ENCODE data around the gene ASB1.
A peak's percentile ranks its signal among the peaks of the same experiment; 100 is the strongest.

The ASB1 gene

DNA sequence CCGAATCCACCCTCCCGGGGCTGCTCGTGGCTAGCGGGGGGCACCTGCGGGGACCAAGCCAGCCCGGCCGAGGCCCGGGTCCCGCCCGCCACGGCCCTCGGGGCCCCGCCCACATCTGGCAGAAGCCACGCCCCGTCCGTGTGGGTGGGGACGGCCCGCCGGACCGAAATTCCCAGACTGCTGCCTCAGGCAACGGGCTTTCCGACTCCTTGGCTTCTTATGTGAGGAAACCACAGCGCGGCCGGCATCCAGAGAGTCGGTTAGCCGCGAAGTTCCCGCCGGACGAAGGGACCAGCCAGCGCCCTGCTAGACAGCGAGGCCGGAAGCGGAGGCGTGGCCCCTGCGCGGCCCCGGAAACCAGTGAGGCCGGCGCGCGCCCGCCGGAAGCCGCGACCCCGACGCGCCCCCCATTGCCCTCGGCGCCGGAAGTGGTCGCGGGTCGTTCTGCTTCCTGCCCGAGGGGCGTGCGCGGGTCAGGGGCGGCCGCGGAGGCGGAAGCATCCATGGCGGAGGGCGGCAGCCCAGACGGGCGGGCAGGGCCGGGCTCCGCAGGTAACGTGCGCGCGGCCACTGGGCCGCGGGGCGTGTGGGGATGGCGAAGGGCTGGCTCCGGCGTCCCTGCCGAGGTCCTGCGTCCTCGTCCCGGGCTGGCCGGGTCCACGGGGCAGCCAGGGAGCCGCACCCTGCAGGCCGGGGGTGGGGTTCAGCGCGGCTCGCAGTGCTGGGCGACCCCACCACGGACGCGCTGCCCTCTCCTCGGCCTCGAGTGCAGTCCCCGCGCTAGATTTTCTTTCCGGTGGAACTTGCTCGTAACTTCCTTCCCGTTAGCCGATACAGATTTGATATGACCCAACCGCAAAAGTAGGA, at the start of gene ASB1:
TSS of gene ASB1 (plus strand) at position 360 of the 867 bp plus-strand sequence. CDS start at position 504, 144 bp downstream.
- peak within 1 kb of the TSS; percentile 89 for H3K4me3 Mint-ChIP-seq
- H3K27me3 Mint-ChIP-seq (ENCODE audit: low read depth), result no peaks in the 10 kb centered on the region
- no peaks in the 10 kb centered on the region for H3K9me3 Mint-ChIP-seq
- H3K36me3 Mint-ChIP-seq (ENCODE audit: low read depth), result peaks cover 16% of the 10 kb centered on the region
- peaks cover 29% of the 10 kb centered on the region for H3K4me1 Mint-ChIP-seq (ENCODE audit: low read depth)
- H3K27ac Mint-ChIP-seq, result peak within 1 kb of the TSS; percentile 90

- H3K27me3 Mint-ChIP-seq (ENCODE audit: low read depth), result peaks cover 6% of the 10 kb centered on the region
- H3K4me1 Mint-ChIP-seq (ENCODE audit: low read depth), result peaks cover 15% of the 10 kb centered on the region
- no peak overlapping the region for H3K27ac Mint-ChIP-seq
Observed at GRCh38 chr2:238378230-238379095, 48.3 kb upstream of the ASB1 start.

GRCh38 chr2:238379096-238379810, 47.5 kb upstream of the ASB1 start:
- Mint-ChIP-seq H3K4me3 (peak overlapping the region; percentile 36), H3K9me3 (no peaks in the 10 kb centered on the region), H3K27me3 (ENCODE audit: low read depth) (peaks cover 6% of the 10 kb centered on the region), H3K27ac (peak overlapping the region; percentile 68), H3K36me3 (ENCODE audit: low read depth) (no peaks in the 10 kb centered on the region), H3K4me1 (ENCODE audit: low read depth) (peaks cover 15% of the 10 kb centered on the region)

More at GRCh38 chr2:238378230-238379095, 48.3 kb upstream of the ASB1 start:
- Mint-ChIP-seq H3K4me3 (no peak overlapping the region), H3K36me3 (ENCODE audit: low read depth) (no peaks in the 10 kb centered on the region), H3K9me3 (no peaks in the 10 kb centered on the region)

GRCh38 chr2:238380336-238380735, 46.4 kb upstream of the ASB1 start:
- Mint-ChIP-seq H3K9me3 (no peaks in the 10 kb centered on the region), H3K27ac (no peak overlapping the region), H3K27me3 (ENCODE audit: low read depth) (peaks cover 1% of the 10 kb centered on the region), H3K4me1 (ENCODE audit: low read depth) (peaks cover 15% of the 10 kb centered on the region), H3K36me3 (ENCODE audit: low read depth) (no peaks in the 10 kb centered on the region), H3K4me3 (no peak overlapping the region)

GRCh38 chr2:238380785-238381184, 45.9 kb upstream of the ASB1 start:
- no peak overlapping the region for H3K4me3 Mint-ChIP-seq
- no peak overlapping the region for H3K27ac Mint-ChIP-seq
- H3K9me3 Mint-ChIP-seq, result no peaks in the 10 kb centered on the region
- H3K27me3 Mint-ChIP-seq (ENCODE audit: low read depth), result no peaks in the 10 kb centered on the region
- H3K36me3 Mint-ChIP-seq (ENCODE audit: low read depth), result no peaks in the 10 kb centered on the region
- H3K4me1 Mint-ChIP-seq (ENCODE audit: low read depth), result peaks cover 15% of the 10 kb centered on the region

- H3K27ac Mint-ChIP-seq, result peak overlapping the region; percentile 60
- H3K9me3 Mint-ChIP-seq, result no peaks in the 10 kb centered on the region
- H3K27me3 Mint-ChIP-seq (ENCODE audit: low read depth), result no peaks in the 10 kb centered on the region
Observed at GRCh38 chr2:238381341-238382115, 45.2 kb upstream of the ASB1 start.

DNA sequence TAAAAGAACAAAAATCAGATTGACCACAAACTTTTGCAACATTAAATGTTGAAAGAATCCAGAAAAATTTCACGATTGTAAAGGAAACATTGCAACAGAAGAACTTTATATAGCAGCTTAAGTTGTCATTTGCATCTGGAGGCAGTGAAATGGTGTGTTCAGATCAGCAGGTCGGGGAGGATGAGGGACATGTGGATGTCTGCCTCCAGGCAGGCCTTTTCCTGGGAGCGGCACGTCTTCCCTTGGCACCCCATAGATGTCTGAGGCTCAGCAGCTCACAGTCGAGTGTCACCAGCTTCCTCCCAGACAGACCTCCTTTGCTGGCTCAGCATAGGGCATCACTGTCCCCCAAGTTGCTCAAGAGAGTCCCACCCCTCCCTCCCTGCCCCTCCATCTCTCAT, 44.3 kb upstream of the ASB1 start:
- H3K36me3 Mint-ChIP-seq (ENCODE audit: low read depth), result no peaks in the 10 kb centered on the region
- H3K9me3 Mint-ChIP-seq, result no peaks in the 10 kb centered on the region
- no peak overlapping the region for H3K27ac Mint-ChIP-seq
- H3K27me3 Mint-ChIP-seq (ENCODE audit: low read depth), result no peaks in the 10 kb centered on the region
- H3K4me1 Mint-ChIP-seq (ENCODE audit: low read depth), result peaks cover 9% of the 10 kb centered on the region
- no peak overlapping the region for H3K4me3 Mint-ChIP-seq

More at GRCh38 chr2:238381341-238382115, 45.2 kb upstream of the ASB1 start:
- Mint-ChIP-seq H3K36me3 (ENCODE audit: low read depth) (no peaks in the 10 kb centered on the region), H3K4me3 (no peak overlapping the region), H3K4me1 (ENCODE audit: low read depth) (peaks cover 15% of the 10 kb centered on the region)

DNA sequence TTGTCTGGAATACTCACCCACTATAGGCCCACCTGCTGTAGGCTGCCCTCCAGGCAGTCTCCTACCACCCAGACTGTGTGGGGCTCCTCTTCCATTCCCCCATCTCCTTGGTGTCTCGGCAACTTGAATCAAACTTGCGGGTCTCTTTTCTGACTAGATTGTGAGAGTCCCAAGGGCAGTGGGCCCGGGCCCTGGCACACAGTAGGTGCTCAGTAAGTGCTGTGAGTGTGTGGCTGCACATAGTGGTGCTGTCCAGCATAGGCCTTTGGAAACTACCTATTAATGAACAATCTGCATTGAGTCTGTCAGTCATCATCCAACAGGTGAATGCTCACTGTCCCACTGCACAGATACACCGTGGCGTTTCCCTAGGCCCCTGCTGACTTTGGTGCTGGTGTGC, 43.6 kb upstream of the ASB1 start:
- no peaks in the 10 kb centered on the region for H3K36me3 Mint-ChIP-seq (ENCODE audit: low read depth)
- no peaks in the 10 kb centered on the region for H3K9me3 Mint-ChIP-seq
- no peaks in the 10 kb centered on the region for H3K27me3 Mint-ChIP-seq (ENCODE audit: low read depth)
- no peak overlapping the region for H3K4me3 Mint-ChIP-seq
- H3K4me1 Mint-ChIP-seq (ENCODE audit: low read depth), result peaks cover 9% of the 10 kb centered on the region
- H3K27ac Mint-ChIP-seq, result no peak overlapping the region

GRCh38 chr2:238383743-238384380, 42.9 kb upstream of the ASB1 start:
- no peak overlapping the region for H3K4me3 Mint-ChIP-seq
- peaks cover 9% of the 10 kb centered on the region for H3K4me1 Mint-ChIP-seq (ENCODE audit: low read depth)
- no peaks in the 10 kb centered on the region for H3K36me3 Mint-ChIP-seq (ENCODE audit: low read depth)
- no peaks in the 10 kb centered on the region for H3K9me3 Mint-ChIP-seq
- H3K27me3 Mint-ChIP-seq (ENCODE audit: low read depth), result no peaks in the 10 kb centered on the region
- H3K27ac Mint-ChIP-seq, result no peak overlapping the region

GRCh38 chr2:238387332-238387731, 39.4 kb upstream of the ASB1 start:
- no peak overlapping the region for H3K4me3 Mint-ChIP-seq
- no peaks in the 10 kb centered on the region for H3K4me1 Mint-ChIP-seq (ENCODE audit: low read depth)
- H3K9me3 Mint-ChIP-seq, result no peaks in the 10 kb centered on the region
- H3K27ac Mint-ChIP-seq, result no peak overlapping the region
- H3K27me3 Mint-ChIP-seq (ENCODE audit: low read depth), result no peaks in the 10 kb centered on the region
- H3K36me3 Mint-ChIP-seq (ENCODE audit: low read depth), result no peaks in the 10 kb centered on the region

DNA sequence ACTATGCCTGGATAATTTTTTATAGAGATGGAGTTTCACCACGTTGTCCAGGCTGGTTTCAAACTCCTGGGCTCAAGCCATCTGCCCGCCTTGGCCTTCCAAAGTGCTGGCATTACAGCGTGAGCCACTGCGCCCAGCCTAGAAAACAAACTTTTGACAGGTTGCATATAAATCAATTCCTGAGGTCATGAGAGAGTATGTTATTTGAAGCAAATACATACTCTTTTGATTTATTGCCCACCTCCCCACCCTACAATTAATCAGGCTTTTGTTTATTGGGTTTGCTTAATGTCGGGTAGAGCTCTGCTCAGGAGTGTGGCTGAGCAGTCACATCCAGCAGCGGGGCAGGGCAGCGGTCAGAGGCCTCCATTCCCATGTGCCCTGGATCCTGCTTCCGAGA, 37.9 kb upstream of the ASB1 start:
- Mint-ChIP-seq H3K27me3 (ENCODE audit: low read depth) (no peaks in the 10 kb centered on the region), H3K4me3 (no peak overlapping the region), H3K4me1 (ENCODE audit: low read depth) (no peaks in the 10 kb centered on the region), H3K9me3 (no peaks in the 10 kb centered on the region), H3K27ac (no peak overlapping the region), H3K36me3 (ENCODE audit: low read depth) (no peaks in the 10 kb centered on the region)

DNA sequence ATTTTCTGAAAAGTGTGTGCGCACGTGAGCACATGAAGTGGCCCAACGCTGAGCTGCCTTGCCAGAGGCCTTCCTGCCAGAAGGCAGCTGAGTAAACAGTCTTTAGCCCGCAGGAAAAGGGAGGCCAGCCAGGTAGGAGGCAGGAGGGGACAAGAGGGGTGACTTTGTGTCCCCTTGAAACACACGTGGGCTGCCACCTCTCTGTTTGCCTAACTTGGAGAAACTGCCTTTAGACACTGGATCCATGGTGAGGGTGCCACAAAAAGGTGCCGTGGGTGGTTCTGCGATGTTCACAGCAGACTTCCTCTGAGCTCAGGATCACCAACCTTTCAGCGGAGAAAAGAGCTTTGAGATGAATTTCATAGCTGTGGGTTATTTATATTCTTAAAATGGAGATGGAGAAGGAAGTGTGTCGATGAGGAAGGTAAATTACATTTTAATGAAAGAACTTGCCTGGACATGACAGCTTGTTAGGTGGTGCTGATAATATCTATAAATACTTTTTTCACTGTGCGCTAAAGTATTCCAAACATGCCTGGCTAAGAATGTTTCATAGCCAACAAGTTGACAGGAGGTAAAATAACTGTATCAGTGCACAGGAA, 36.6 kb upstream of the ASB1 start:
- no peaks in the 10 kb centered on the region for H3K4me1 Mint-ChIP-seq (ENCODE audit: low read depth)

DNA sequence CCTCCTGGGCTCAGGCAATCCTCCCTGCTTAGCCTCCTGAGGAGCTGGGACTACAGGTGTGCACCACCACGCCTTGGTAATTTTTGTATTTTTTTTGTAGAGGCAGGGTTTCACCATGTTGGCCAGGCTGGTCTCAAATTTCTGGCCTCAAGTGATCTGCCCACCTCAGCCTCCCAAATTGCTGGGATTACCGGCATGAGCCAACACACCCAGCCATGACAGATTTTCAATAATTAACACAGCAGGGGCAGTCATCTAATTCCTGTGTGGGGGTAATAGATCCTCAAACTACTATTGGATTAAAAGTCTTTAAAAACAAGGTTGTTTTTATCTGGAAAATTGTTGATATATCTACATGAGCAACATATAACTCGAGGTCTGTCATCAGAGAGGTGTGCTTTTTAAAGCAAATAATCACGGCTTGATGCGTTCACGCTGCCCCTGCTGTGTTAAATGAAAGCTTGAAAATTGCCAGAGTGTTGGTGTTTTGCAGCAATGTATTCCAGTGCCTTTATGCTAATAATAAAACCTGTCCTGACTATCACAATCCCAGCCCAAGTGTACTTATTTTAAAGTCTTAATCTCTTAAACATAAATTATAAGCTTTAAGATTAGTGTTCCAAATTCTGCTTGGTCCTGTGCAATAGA, 35.6 kb upstream of the ASB1 start:
- Mint-ChIP-seq H3K27me3 (ENCODE audit: low read depth) (no peaks in the 10 kb centered on the region), H3K36me3 (ENCODE audit: low read depth) (no peaks in the 10 kb centered on the region), H3K4me1 (ENCODE audit: low read depth) (no peaks in the 10 kb centered on the region), H3K27ac (no peak overlapping the region), H3K9me3 (no peaks in the 10 kb centered on the region), H3K4me3 (no peak overlapping the region)

More for the DNA sequence above, 36.6 kb upstream of the ASB1 start:
- H3K27me3 Mint-ChIP-seq (ENCODE audit: low read depth), result no peaks in the 10 kb centered on the region
- no peak overlapping the region for H3K4me3 Mint-ChIP-seq
- H3K9me3 Mint-ChIP-seq, result no peaks in the 10 kb centered on the region
- H3K36me3 Mint-ChIP-seq (ENCODE audit: low read depth), result no peaks in the 10 kb centered on the region
- H3K27ac Mint-ChIP-seq, result no peak overlapping the region
